Transverse colon (tissue), 4 donors: ENCODE results near the gene KCNN1. TPM values are rescaled to one million over a fixed set of nuclear protein-coding genes. Genes with fewer than 3 reads are reported as not detected.
"Not testable (repeated sequence)": the region's sequence is repeated elsewhere in the genome, so short reads cannot be mapped to it uniquely, and the experiment has no call there.

Experiments used
- DNase-seq: peaks from one replicate; pipeline ENCODE4 v3.0.0-alpha.2; 2019
- H3K27ac ChIP-seq, 4 donors: fragments of 200-600 bp; sonication (generic); 2 replicates each; pipeline ENCODE4 v1.5.1; 2016 to 2018; ENCODE audit warnings: inconsistent platforms in 4 of 4
- H3K27me3 ChIP-seq: fragments of 200-600 bp; sonication (generic); 2 replicates; pipeline ENCODE4 v1.5.1; 2017; ENCODE audit warnings: inconsistent platforms
- H3K36me3 ChIP-seq, 4 donors: fragments of 200-600 bp; sonication (generic); 2 replicates each; pipeline ENCODE4 v1.5.1; 2017 to 2019; ENCODE audit warnings: inconsistent platforms in 4 of 4
- H3K4me1 ChIP-seq, 4 donors: fragments of 200-600 bp; sonication (generic); 2 replicates each; pipeline ENCODE4 v1.5.1; 2017 to 2020; ENCODE audit warnings: inconsistent platforms in 4 of 4
- H3K4me3 ChIP-seq, 4 donors: fragments of 200-600 bp; sonication (generic); 1 replicate in 1 of 4; 2 replicates in 3 of 4; pipeline versions ENCODE4 v1.5.1 to v1.6.1; 2017 to 2019; ENCODE audit warnings: inconsistent platforms in 4 of 4
- H3K9me3 ChIP-seq, 2 donors: fragments of 200-600 bp; sonication (generic); 2 replicates each; pipeline ENCODE4 v1.5.1; 2017 to 2019; ENCODE audit warnings: inconsistent platforms in 2 of 2
- CTCF ChIP-seq, 5 experiments: fragments of 200-600 bp in 3 of 5; fragments of 450-650 bp in 2 of 5; sonication (generic) in 3 of 5; IDR thresholded peaks; 1 replicate in 2 of 5; 2 replicates in 3 of 5; pipeline ENCODE4 v1.5.1; 2016 to 2017; ENCODE audit warnings: antibody characterized with exemption in 5 of 5, inconsistent platforms in 3 of 5, mild to moderate bottlenecking in 2 of 5, moderate library complexity in 1 of 5
- EP300 ChIP-seq: sonication (generic); formaldehyde crosslinking; IDR thresholded peaks from one replicate; pipeline ENCODE4 v1.6.1; 2017; ENCODE audit warnings: antibody characterized with exemption, low read depth
- POLR2A ChIP-seq: fragments of 450-650 bp; IDR thresholded peaks from one replicate; pipeline ENCODE4 v1.6.1; 2016; ENCODE audit warnings: antibody characterized with exemption, mild to moderate bottlenecking, moderate library complexity
- POLR2AphosphoS5 ChIP-seq, 3 donors: sonication (generic); formaldehyde crosslinking; IDR thresholded peaks; one replicate each; pipeline ENCODE4 v1.6.1; 2016; ENCODE audit warnings: antibody characterized with exemption in 3 of 3
- WGBS, 2 donors: methylation state at CpG; one replicate each; pipeline ENCODE4 v1.1.5; 2018; ENCODE audit warnings: low coverage in 1 of 2; 5-methylcytosine and 5-hydroxymethylcytosine counted together
- in situ Hi-C, 4 donors: fragments of 200-750 bp; cut with MboI; loops; one replicate each; pipeline versions ENCODE4 v1.15.0 to v1.15.1; 2017; ENCODE audit warnings: low sequenced_read_pairs in 3 of 4, low pct_ligation_motif_present in 1 of 4, low pct_unique_long_range_greater_than_20kb in 1 of 4
- intact Hi-C: fragments of 100-400 bp; cut with DNase I; formaldehyde crosslinking; loops from one replicate; pipeline ENCODE4 v1.15.1; 2023; ENCODE audit warnings: low total_unique reads
- total RNA-seq, 4 donors: library from RNA; depleted of rRNA; stranded (reverse); fragments of >200 nt; gene quantifications; one replicate each; pipeline ENCODE4 v1.1.0, GENCODE V29; 2016

KCNN1 gene
- total RNA-seq, 4 donors from 2014 or later: 1.6 TPM; not detected in 3

GRCh38 chr19:18021121-18021755, 54.3 kb downstream of the KCNN1 start:
- TF ChIP-seq EP300: no peak
- no peak for TF ChIP-seq POLR2A
- peak in 2 of 3 donors; percentile 15 to 25 for TF ChIP-seq POLR2AphosphoS5 (IDR thresholded peaks at IDR 0.05)
- TF ChIP-seq CTCF (IDR thresholded peaks at IDR 0.05): no peak
- H3K27me3 ChIP-seq: no peaks in the 10 kb centered on the region
- 31% methylated on average over 21 of the region's 21 CpGs; no CpG with 5 or more reads in 1 of the 2 donors for WGBS, 2 donors
- peak; percentile 78 for DNase-seq
- H3K27ac ChIP-seq: peak overlapping the region; percentile 74 to 82 (median 80)
- no peak overlapping the region for H3K4me3 ChIP-seq
- intact Hi-C loops: no loop called here
- no peaks in the 10 kb centered on the region for H3K9me3 ChIP-seq
- H3K4me1 ChIP-seq: peaks cover 21 to 63% (median 36%) of the 10 kb centered on the region in 4 donors
- in situ Hi-C loops: no loop called here
- no peaks in the 10 kb centered on the region for H3K36me3 ChIP-seq

DNA sequence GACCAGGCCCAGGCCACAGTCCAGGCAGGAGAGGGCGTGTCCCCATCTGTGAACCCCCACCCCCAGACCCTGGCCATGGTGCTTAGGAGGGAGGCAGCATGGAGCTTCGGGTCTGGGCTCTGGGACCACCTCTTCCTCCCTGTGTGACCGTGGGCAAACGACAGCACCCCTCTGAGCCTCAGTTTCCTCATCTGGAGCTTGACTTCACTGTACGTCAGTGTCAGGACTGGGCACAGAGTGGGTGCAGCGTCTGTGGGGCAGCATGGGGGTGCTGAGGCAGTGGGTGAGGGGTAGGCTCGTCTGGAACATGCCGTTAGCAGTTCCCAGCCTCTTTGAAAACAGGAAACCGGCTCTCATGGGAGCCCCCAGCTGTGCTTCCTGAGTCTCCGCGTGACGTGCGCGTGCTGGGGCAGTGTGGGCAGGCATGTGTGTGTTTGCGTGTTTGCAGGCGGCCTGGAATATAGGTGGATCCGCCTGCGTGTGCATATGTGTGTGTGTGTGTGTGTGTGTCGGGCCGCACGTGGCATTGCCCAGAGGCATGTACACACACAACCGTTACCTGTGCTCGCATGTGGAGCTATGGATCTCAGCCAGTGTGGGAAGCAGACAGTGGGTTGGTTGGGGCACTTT, 56.8 kb downstream of the KCNN1 start:
- Histone ChIP-seq H3K36me3 (no peaks in the 10 kb centered on the region), H3K4me1 (peaks cover 17 to 48% (median 36%) of the 10 kb centered on the region in 4 donors), H3K27me3 (no peaks in the 10 kb centered on the region), H3K9me3 (no peaks in the 10 kb centered on the region), H3K27ac (peak overlapping the region; percentile 74 to 82 (median 80)), H3K4me3 (no peak overlapping the region)
- intact Hi-C loops: no loop called here
- in situ Hi-C loops: no loop called here
- peak; percentile 78 for DNase-seq
- TF ChIP-seq POLR2AphosphoS5 (IDR thresholded peaks at IDR 0.05) (peak; percentile 49 to 65 (median 58)), POLR2A (no peak), EP300 (peak; percentile 83), CTCF (IDR thresholded peaks at IDR 0.05) (no peak)
- 44 to 61% methylated on average over 9 to 23 of the region's 23 CpGs for whole genome bisulfite sequencing, 2 donors

- in situ Hi-C loops (no loop called here), intact Hi-C loops (no loop called here)
- TF ChIP-seq EP300 (no peak), POLR2A (no peak), POLR2AphosphoS5 (IDR thresholded peaks at IDR 0.05) (no peak), CTCF (IDR thresholded peaks at IDR 0.05) (no peak)
- no peaks in the 10 kb centered on the region for H3K9me3 ChIP-seq
- 90% methylated on average over 4 of the region's 4 CpGs; no CpG with 5 or more reads in 1 of the 2 donors for WGBS, 2 donors
- no peak overlapping the region for H3K27ac ChIP-seq
- H3K27me3 ChIP-seq: no peaks in the 10 kb centered on the region
- no peak overlapping the region for H3K4me3 ChIP-seq
- peaks cover 3 to 31% (median 10%) of the 10 kb centered on the region in 4 donors for H3K4me1 ChIP-seq
- DNase-seq: no peak
- no peaks in the 10 kb centered on the region for H3K36me3 ChIP-seq
Observed at GRCh38 chr19:18027151-18027550, 60.2 kb downstream of the KCNN1 start.

DNA sequence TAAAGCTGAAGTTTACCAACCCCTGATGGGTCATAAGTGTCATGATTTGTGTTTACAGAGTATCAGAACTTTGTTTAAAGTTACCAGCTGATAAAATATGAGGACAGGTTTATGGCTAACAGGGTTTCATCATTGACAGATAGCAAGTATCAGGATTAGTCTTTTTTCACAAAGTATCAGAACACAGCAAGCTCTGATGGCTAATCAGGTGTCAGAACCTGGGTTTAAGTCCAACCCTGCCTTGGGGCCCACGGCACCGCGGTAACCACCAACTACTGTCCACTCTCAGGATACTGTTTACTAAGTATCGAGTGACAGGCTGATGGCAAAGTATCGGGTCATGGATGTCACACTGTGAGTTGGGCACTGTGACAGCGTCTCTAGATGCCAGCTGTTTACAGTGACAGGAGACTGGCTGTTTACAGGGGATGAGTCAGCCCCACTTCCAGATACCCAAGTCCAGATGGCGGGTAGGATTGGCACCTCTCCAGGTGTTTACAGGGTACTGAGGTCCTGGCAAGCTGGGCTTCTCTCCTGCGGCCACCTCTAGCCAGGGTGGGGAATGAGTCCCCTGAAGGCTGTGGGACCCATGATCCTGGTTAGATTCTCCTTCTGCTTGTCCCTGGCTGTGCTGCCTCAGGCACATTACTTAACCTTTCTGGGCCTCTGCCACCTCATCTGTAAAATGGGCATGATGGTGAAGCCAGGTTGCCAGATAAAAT, 62.9 kb downstream of the KCNN1 start:
- Histone ChIP-seq H3K36me3 (no peaks in the 10 kb centered on the region), H3K4me3 (no peak overlapping the region), H3K4me1 (peaks cover 0 to 13% (median 0%) of the 10 kb centered on the region in 4 donors), H3K27ac (peak overlapping the region in 2 of 4 donors; percentile 11 to 15), H3K9me3 (no peaks in the 10 kb centered on the region), H3K27me3 (no peaks in the 10 kb centered on the region)
- 53% methylated on average over 8 of the region's 8 CpGs; no CpG with 5 or more reads in 1 of the 2 donors for WGBS, 2 donors
- peak; percentile 59 for DNase-seq
- intact Hi-C loops: no loop called here
- TF ChIP-seq POLR2AphosphoS5 (IDR thresholded peaks at IDR 0.05) (peak in 1 of 3 donors; percentile 22), EP300 (no peak)
- in situ Hi-C loops: no loop called here

DNA sequence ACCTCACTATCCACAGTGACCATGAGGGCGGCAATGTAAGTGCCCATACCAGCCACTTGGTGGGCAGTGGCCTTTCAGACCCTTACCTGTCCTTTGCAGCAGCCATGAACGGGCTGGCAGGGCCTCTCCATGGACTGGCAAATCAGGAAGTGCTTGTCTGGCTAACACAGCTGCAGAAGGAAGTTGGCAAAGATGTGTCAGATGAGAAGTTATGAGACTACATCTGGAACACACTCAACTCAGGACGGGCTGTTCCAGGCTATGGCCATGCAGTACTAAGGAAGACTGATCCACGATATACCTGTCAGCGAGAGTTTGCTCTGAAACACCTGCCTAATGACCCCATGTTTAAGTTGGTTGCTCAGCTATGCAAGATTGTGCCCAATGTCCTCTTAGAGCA, 64.5 kb downstream of the KCNN1 start:
- H3K27ac ChIP-seq, DNase-seq, H3K27me3 ChIP-seq, in situ Hi-C loops, H3K4me3 ChIP-seq, H3K36me3 ChIP-seq, H3K9me3 ChIP-seq: not testable (repeated sequence)
- WGBS, 2 donors: 54% methylated on average over 4 of the region's 5 CpGs; no CpG with 5 or more reads in 1 of the 2 donors
- peaks cover 0 to 13% (median 0%) of the 10 kb centered on the region in 4 donors for H3K4me1 ChIP-seq
- intact Hi-C loops: loop anchor here (1.0 kb wide), 1 partner anchor 18 kb away; no protein-coding TSS in a partner anchor

GRCh38 chr19:18032102-18032501, 65.2 kb downstream of the KCNN1 start:
- intact Hi-C loops, H3K36me3 ChIP-seq, H3K9me3 ChIP-seq, H3K27ac ChIP-seq, H3K27me3 ChIP-seq, in situ Hi-C loops, H3K4me3 ChIP-seq, DNase-seq: not testable (repeated sequence)
- 88 to 100% methylated on average over 1 to 2 of the region's 2 CpGs for WGBS, 2 donors
- H3K4me1 ChIP-seq: peaks cover 0 to 13% (median 0%) of the 10 kb centered on the region in 4 donors
